ENCODE measurements around the gene SNX8.
"Not testable (repeated sequence)": the region's sequence is repeated elsewhere in the genome, so short reads cannot be mapped to it uniquely, and the experiment has no call there.

SNX8 gene

GRCh38 chr7:2313450-2314208 is 612 bp downstream of the SNX8 start:
- TF ChIP-seq GATA1 (IDR thresholded peaks at IDR 0.05; ENCODE audit: low read depth, low read length): no peak
- no peak for TF ChIP-seq POLR2A (IDR thresholded peaks at IDR 0.05; ENCODE audit: low read length)
- DNase-seq: peak; percentile 59 to 69

DNA sequence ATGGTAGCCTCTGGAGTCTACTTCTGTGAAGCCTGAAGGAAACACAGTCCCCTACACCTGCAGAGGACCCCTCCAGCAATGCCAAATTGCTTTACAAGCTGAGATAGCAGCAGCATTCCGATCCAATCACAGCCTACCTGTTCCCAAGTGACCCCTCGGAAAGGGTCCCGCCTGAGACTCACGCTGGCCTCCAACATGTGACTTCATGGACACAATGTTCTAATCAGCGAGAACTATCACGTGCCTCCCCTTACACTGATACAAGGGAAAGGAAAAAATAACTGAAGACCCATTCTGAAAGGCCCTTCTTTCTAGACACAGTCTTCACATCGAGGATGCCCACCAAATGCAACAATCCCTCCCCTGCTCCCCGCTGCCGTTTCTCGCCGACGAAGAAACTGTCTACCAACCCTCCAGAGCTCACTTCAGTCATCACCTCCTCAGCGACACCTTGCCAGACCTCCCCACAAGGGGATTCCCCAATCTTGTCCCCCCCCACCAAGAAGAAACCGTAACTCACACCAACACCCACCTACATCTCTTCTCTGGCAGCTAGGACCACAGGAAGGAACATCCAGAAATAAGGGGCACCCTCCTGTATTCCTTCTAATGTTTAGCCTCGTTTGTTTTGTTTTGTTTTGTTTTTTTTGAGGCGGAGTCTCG is 1.8 kb downstream of the SNX8 start:
- no peak for DNase-seq
- no peak for TF ChIP-seq GATA1 (IDR thresholded peaks at IDR 0.05; ENCODE audit: low read depth, low read length)
- no peak for TF ChIP-seq POLR2A (IDR thresholded peaks at IDR 0.05; ENCODE audit: low read length)

GRCh38 chr7:2309889-2310331 is 4.3 kb downstream of the SNX8 start:
- DNase-seq: no peak

GRCh38 chr7:2307690-2308107 is 6.5 kb downstream of the SNX8 start:
- DNase-seq: no peak
- TF ChIP-seq GATA1 (IDR thresholded peaks at IDR 0.05; ENCODE audit: low read depth, low read length) (no peak), POLR2A (IDR thresholded peaks at IDR 0.05; ENCODE audit: low read length) (no peak)

More at GRCh38 chr7:2309889-2310331, 4.3 kb downstream of the SNX8 start:
- TF ChIP-seq GATA1 (IDR thresholded peaks at IDR 0.05; ENCODE audit: low read depth, low read length) (no peak), POLR2A (IDR thresholded peaks at IDR 0.05; ENCODE audit: low read length) (no peak)

DNA sequence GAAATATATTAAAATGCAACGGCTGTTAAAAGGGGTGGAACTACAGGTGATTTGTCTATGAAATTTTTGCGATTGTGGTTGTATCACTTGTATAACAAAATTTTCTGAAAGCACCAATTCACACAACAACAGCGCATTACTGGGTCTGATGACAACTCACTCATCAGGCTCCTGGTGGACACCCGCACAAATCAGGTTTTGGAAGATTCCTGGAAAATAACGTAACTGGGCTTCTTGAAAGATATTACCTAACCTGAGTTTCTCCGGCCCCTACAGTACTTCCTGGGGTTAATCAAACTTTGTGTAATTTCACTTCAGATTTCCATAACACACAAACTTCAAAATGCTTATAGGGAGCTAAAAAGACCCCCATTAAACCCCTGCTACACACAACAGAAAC is 7.6 kb downstream of the SNX8 start:
- DNase-seq: no peak
- TF ChIP-seq POLR2A (IDR thresholded peaks at IDR 0.05; ENCODE audit: low read length) (no peak), GATA1 (IDR thresholded peaks at IDR 0.05; ENCODE audit: low read depth, low read length) (no peak)

DNA sequence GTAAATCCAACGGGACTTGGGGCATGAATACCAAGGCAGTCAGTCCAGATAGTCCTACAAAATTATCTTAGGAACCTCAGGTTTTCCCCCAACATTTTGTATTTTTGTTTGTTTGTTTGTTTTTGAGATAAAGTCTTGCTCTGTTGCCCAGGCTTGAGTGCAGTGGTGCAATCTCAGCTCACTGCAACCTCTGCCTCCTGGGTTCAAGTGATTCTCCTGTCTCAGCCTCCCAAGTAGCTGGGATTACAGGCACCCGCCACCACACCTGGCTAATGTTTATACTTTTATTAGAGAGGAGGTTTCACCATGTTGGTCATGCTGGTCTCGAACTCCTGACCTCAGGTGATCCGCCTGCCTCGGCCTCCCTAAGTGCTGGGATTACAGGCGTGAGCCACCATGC is 9.0 kb downstream of the SNX8 start:
- not testable (repeated sequence) for DNase-seq

- peak; percentile 34 to 65 for DNase-seq
Measured at GRCh38 chr7:2303520-2303919, 10.7 kb downstream of the SNX8 start.

DNA sequence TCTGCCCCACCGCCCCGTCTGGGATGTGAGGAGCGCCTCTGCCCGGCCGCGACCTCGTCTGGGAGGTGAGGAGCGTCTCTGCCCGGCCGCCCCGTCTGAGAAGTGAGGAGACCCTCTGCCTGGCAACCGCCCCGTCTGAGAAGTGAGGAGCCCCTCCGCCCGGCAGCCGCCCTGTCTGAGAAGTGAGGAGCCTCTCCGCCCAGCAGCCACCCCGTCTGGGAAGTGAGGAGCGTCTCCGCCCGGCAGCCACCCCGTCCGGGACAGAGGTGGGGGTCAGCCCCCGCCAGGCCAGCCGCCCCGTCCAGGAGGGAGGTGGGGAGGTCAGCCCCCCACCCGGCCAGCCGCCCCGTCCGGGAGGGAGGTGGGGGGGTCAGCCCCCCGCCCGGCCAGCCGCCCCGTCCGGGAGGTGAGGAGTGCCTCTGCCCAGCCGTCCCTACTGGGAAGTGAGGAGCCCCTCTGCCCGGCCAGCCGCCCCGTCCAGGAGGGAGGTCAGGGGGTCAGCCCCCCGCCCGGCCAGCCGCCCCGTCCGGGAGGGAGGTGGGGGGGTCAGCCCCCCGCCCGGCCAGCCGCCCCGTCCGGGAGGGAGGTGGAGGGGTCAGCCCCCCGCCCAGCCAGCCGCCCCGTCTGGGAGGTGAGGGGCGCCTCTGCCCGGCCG is 11.4 kb downstream of the SNX8 start:
- not testable (repeated sequence) for DNase-seq

- DNase-seq: peak; percentile 16 to 25
- TF ChIP-seq POLR2A (IDR thresholded peaks at IDR 0.05; ENCODE audit: low read length) (no peak), GATA1 (IDR thresholded peaks at IDR 0.05; ENCODE audit: low read depth, low read length) (no peak)
Measured at GRCh38 chr7:2301511-2301863, 12.8 kb downstream of the SNX8 start.

DNA sequence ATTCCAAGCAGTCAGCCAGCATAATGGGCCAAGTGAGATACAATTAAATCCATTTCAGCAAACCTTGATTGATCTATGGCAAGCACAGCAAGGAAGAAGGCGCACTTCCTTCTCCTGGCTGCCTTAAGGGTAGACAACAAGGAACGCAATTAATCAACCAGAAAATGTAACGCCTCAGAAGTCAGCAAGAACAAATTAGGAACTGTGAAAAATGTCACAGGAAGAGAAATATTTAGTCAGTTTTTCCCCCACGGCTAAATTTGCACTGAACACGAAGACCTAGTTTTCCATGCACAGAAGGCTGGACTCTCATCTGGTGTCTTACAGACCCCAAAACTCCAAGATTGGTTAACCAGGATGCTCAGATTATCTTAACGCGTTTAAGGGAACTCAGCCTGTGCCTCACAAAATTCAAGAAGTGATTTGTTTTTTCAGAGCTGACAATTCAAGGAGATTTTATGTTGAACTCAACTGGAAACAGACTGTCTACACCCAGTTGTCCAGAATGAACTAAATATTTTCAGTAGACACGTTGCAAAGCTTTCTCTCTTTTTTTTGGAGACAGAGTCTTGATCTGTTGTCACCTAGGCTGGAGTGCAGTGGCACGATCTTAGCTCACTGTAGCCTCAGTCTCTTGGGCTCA is 14.2 kb downstream of the SNX8 start:
- TF ChIP-seq POLR2A (IDR thresholded peaks at IDR 0.05; ENCODE audit: low read length): no peak
- no peak for TF ChIP-seq GATA1 (IDR thresholded peaks at IDR 0.05; ENCODE audit: low read depth, low read length)
- no peak for DNase-seq

DNA sequence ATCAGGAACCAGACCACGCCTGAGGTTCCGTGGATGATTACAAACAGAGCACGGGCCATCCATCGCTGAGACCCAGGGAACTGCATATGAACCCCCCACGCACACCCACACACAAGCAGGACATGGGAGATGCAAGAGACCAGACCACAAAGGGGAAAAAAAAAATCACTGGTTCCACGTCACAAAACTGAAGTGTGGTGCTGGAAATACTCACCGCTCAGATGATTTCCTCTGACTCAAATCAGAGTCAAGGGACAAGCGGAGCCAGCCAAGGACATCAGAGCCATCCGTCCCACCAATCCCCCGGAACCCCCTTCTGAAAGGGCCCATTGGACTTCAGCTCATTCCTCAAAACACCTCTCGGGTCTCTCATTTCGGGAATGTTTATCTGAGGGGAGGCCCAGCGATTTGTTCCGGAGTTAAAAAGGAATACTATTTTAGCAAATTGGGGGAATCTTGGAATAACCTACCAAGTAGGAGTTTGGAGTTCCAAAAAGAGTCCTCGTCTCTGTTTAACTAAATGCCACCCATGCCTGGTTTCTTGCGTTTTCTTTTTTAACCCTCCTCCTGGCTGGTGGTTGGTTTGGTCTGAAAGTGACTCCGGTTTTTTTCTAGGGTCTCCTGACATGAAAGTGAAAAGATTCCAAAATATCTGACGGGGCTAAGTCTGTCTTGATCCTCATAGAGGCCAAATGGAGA is 15.0 kb downstream of the SNX8 start:
- TF ChIP-seq POLR2A (IDR thresholded peaks at IDR 0.05; ENCODE audit: low read length) (no peak), GATA1 (IDR thresholded peaks at IDR 0.05; ENCODE audit: low read depth, low read length) (no peak)
- DNase-seq: no peak

- no peak for DNase-seq
- TF ChIP-seq GATA1 (IDR thresholded peaks at IDR 0.05; ENCODE audit: low read depth, low read length) (no peak), POLR2A (IDR thresholded peaks at IDR 0.05; ENCODE audit: low read length) (no peak)
Measured at GRCh38 chr7:2296832-2297231, 17.4 kb downstream of the SNX8 start.

GRCh38 chr7:2295936-2296620 is 18.2 kb downstream of the SNX8 start:
- no peak for DNase-seq
- no peak for TF ChIP-seq POLR2A (IDR thresholded peaks at IDR 0.05; ENCODE audit: low read length)
- TF ChIP-seq GATA1 (IDR thresholded peaks at IDR 0.05; ENCODE audit: low read depth, low read length): no peak

Data from erythroblast (primary cell).